Fibroblast of skin of abdomen (primary cell): ENCODE results near the gene ALPL.
A peak's percentile ranks its signal among the peaks of the same experiment; 100 is the strongest.

Source experiments
- DNase-seq: peaks from one replicate; pipeline ENCODE4 v3.0.0-alpha.2; 2013

Gene ALPL

DNA sequence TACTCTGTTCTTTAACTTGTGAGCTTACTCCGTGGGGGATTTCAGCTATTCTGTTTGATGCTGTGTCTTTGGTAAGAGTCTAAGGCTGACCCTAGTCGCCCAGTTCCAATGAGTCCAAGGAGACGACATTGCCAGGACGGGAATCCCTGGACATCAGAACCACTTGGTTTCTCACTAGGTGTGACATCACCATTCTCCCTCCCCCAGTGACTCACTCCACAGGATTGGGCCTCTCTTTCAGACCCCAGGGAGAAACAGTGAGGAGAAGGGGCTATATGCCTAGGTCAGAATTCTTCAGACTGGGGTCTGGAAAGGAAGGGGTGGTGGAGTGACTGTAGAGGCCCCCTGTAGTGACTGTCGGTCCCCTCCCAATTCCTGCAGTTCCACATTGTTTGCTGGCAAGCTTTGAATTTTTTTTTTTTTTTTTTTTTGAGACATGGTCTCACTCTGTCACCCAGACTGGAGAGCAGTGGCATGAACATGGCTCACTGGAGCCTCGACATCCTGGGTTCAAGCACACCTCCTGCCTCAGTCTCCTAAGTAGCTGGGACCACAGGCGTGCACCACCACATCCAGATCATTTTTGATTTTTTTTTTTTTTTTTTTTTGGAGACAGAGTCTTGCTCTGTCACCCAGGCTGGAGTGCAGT lies 21.3 kb downstream of the ALPL start:
- DNase-seq, result no peak

GRCh38 chr1:21531241-21531640 lies 22.0 kb downstream of the ALPL start:
- no peak for DNase-seq

DNA sequence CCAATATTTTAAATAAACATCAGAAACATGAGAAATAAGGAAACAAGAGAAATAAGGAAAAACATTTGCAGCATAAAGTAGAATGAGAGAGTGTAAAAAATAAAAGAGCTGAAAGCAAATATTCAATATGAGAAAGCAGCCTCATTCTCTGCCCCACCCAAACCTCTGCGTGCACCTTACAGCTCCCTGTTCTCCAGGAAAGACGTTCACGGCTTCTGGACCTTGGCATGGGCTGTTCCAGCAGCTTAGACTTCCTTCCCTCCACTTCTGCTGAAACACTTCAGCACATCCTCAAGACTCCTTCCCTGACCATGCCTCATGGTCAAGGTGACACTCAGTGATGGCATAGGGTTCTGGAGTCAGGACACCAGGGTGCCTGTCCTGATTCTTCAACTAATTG lies 23.3 kb downstream of the ALPL start:
- DNase-seq, result no peak

GRCh38 chr1:21532992-21533534 lies 23.8 kb downstream of the ALPL start:
- DNase-seq, result no peak

- DNase-seq, result no peak
These were observed 24.9 kb downstream of the ALPL start for GRCh38 chr1:21534146-21534545.

GRCh38 chr1:21534674-21535378 lies 25.6 kb downstream of the ALPL start:
- peak; percentile 65 for DNase-seq

GRCh38 chr1:21536218-21536617 lies 27.0 kb downstream of the ALPL start:
- no peak for DNase-seq

- DNase-seq, result no peak
These were observed 28.3 kb downstream of the ALPL start for GRCh38 chr1:21537511-21537931.

GRCh38 chr1:21537932-21538630 lies 28.9 kb downstream of the ALPL start:
- DNase-seq, result no peak

- no peak for DNase-seq
These were observed 30.7 kb downstream of the ALPL start for GRCh38 chr1:21539933-21540332.

DNA sequence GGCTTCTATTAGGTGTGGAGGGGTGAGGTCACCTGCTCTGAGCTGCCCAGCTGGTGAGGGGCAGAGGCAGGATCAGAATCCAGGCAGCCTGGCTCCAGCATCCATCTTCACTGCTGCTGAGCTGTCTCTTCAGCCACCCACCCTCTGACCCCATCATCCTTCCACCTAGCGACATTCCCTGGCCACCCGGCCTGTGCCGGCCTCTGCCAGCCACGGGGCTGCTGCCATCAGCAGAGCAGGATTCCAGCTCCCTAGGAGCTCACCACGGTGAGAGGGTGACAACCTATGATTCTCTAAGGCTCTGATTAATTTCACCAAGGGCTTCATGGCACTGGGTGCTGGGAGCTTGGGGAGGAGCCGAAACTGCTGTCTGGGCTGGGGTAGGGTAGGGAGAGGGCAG lies 32.1 kb downstream of the ALPL start:
- no peak for DNase-seq

DNA sequence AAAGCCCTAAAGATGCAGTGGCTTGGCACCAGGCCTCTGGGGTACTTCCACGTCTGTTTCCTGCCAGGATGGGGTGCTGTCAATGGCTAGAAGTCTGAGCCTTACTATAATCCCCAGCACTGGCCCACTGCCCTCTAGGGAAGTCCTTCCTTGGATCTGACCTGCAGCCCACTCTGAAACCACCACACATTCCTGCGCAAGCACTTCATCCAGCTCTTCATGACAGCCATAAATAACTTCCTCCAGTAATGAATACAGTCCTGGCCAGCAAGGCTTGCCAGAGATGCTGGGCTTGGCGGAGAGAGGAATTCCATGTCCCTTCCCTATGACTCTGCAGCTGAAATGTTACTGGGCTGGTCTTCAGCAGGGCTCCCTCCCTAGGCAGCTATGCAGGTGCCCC lies 32.6 kb downstream of the ALPL start:
- peak; percentile 84 for DNase-seq

DNA sequence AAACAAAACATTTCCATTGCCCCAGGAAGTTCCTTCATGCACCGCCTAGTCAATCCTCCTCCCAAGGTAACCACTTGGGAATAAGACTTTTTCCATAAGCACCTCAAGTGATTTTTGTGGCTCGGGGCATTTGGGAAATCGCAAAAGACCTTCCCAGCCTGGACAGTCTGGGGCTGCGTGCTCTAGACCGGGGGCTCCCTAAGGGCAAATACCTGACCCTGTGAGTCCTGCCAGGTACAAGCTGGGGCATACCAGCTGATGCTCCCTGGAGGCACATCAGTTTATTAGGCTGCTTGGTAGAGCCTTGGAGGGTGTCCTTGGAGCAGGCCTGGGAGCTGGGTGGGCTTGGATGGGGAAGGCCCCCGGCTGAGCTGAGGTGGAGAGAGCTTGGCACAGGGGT lies 34.4 kb downstream of the ALPL start:
- no peak for DNase-seq

GRCh38 chr1:21544095-21544494 lies 34.9 kb downstream of the ALPL start:
- no peak for DNase-seq

GRCh38 chr1:21546122-21546825 lies 37.1 kb downstream of the ALPL start:
- no peak for DNase-seq

DNA sequence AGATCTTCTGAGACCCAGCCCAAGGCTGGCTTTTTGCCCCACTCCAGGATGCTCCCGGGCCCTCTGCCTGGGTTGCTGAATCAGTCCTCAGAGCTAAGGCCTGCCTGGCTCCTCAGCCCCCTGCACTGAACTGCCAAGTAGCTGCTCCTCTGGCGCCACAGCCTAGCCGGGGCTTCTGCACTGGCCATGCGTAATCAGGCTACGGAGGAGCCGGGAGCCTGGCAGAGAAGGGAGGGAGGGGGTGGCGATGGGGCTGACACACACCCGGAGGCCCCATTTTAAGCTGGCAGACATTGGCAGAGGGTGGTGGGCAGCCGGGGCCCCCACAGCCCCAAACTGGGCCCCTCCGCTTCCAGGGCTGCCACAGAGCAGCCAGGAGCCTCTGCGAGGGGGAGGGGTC lies 38.7 kb downstream of the ALPL start:
- no peak for DNase-seq

GRCh38 chr1:21550097-21550496 lies 40.9 kb downstream of the ALPL start:
- peak; percentile 42 for DNase-seq

DNA sequence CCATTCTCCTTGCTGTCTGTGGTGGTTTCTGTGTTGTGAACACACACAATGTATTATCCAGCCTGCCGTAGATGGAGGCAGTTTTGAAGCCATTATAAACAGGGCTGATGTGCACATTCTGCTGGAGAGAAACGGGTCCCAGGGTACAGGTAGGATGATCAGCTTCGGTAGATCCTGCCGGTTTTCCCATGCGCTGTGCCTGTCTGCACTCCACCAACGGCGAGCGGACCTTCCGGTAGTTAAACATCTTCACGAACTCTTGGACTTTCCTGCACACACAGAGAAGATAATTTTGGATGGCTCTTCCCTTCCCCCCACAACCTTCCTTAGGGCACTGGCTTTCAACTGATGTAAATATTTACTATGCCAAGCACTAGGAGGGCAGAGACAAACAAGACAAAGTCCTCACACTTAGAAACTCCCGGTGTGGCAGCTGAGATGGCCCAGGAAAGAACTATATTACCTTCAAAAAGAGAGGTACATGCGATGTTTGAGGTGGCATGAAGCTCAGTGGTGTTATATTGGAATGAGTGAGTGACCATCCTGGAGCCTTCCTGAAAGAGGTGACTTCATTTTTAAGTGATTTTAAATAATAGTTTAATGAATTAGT lies 41.7 kb downstream of the ALPL start:
- no peak for DNase-seq

DNA sequence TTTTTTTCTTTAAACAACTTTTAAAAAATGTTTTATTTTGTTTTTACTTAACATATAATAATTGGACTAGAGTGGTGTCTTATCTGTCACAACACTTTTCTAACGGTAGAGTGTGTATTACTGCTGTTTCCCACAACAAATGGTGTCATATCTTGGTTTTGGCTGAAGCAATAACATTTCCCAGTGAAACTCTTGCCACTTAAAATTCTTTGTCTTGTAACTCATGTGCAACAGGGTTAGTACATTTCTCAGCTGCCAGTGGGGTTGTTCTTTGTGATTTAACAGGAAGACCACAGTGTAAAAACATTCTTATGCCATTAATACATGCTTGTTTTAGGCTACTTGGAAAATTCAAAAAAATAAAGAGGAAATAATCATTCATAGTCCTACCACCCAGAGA lies 43.5 kb downstream of the ALPL start:
- DNase-seq, result peak; percentile 94

DNA sequence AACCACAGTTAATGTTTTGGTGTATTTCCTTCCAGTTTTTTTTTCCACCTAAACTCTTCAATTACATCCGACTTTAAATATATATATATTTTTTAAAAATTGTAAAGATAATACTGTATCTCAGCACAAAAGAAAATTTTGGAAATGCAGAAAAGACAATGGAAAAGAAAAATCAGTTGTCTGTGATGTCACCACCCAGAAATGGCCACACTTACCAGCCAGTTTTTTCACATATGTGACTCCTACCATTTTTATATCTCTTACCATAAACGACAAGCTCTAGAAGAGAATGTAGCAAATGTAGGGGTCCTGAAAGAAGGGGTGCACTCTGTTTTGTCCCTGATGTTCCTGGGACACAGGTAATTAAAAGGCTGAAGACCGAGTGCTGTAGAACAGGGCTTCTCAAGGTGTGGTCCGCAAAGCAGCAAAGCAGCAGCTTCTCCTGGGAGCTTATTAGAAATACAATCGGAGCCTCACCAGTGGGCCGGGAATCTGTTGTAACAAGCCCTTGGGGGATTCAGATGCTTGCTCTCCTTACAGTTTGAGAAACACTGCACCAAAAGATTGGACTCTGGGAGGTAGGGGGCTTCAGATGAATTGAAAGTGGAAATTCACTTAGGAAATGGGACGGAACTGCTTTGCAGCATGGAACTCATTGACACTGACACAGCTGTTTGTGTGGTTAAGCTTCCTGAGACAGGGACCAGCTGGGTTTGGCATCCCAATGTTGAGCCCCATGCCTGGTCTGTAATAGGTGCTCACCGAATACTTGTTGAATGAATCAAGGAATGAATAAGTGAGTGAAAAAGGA lies 44.1 kb downstream of the ALPL start:
- peak; percentile 84 for DNase-seq

GRCh38 chr1:21559788-21560567 lies 50.8 kb downstream of the ALPL start:
- DNase-seq, result no peak
